NB4 (cell line): ENCODE results near the gene AGAP2.
A peak's percentile ranks its signal among the peaks of the same experiment; 100 is the strongest.

Source experiments
- DNase-seq: peaks from one replicate; pipeline ENCODE4 v3.0.0; 2010; ENCODE audit warnings: low read depth
- H3K4me3 ChIP-seq: one replicate; pipeline ENCODE4 v1.5.1; 2011; ENCODE audit warnings: mild to moderate bottlenecking, low read depth, low read length, moderate library complexity
- MYC ChIP-seq: IDR thresholded peaks from 2 replicates; pipeline ENCODE4 v1.6.1; 2011; ENCODE audit warnings: low read depth, low read length
- POLR2A ChIP-seq: IDR thresholded peaks from 2 replicates; pipeline ENCODE4 v1.6.1; 2011; ENCODE audit warnings: mild to moderate bottlenecking; ENCODE audit not compliant: insufficient read length; ENCODE audit errors: extremely low read depth
- TF ChIP-seq, protein P1 (sequence below): IDR thresholded peaks from one replicate; pipeline ENCODE4 v1.5.1; 2012; ENCODE audit warnings: low read depth, low read length
- TF ChIP-seq, protein P2 (sequence below): IDR thresholded peaks from 2 replicates; pipeline ENCODE4 v1.6.1; 2011; ENCODE audit warnings: low read depth, low read length

The AGAP2 gene

DNA sequence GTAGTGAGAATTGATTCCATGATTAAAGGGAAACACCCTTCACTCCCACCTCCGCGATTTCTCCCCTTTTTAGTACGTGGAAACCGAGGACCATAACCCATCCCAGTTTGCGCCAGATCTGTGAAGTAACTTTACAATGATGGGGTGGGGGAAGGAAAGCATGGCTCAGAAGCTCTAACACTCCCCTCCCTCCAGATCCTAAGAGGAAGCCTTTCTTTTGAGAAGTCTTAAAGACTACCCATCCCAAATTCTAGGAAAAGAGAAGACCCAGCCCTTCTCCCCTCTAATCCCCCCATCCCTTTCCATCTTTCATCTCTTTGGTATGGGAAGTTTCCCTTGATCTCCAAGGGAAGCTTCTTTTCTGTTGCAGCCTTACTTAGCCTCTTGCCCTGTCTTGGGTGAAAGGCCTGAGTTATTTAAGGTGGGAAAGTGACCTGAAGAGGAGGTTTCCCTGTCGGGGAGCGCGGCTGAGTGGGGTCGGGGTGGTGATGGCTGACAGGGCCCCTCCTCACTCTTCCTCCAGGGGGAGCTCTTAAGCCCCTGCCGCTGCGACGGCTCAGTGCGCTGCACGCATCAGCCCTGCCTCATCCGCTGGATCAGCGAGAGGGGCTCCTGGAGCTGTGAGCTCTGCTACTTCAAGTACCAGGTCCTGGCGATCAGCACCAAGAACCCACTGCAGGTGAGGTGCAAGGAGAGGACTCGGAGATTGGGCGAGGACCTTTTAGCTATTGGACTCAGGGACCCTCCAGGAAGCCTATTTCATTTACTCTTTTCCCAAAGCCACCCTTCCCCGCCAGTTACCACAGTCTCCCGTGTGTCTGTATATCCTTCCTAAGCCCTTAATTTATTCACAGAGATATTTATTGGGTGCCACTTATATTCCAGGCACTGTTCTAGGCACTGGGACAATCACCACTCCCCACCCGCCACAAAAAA, 18.1 kb upstream of the AGAP2 start:
- peak; percentile 80 for DNase-seq
- TF ChIP-seq MYC = no peak
- TF ChIP-seq POLR2A = no peak
- TF ChIP-seq, protein P1, sequence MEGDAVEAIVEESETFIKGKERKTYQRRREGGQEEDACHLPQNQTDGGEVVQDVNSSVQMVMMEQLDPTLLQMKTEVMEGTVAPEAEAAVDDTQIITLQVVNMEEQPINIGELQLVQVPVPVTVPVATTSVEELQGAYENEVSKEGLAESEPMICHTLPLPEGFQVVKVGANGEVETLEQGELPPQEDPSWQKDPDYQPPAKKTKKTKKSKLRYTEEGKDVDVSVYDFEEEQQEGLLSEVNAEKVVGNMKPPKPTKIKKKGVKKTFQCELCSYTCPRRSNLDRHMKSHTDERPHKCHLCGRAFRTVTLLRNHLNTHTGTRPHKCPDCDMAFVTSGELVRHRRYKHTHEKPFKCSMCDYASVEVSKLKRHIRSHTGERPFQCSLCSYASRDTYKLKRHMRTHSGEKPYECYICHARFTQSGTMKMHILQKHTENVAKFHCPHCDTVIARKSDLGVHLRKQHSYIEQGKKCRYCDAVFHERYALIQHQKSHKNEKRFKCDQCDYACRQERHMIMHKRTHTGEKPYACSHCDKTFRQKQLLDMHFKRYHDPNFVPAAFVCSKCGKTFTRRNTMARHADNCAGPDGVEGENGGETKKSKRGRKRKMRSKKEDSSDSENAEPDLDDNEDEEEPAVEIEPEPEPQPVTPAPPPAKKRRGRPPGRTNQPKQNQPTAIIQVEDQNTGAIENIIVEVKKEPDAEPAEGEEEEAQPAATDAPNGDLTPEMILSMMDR = peak; percentile 93
- TF ChIP-seq, protein P2, sequence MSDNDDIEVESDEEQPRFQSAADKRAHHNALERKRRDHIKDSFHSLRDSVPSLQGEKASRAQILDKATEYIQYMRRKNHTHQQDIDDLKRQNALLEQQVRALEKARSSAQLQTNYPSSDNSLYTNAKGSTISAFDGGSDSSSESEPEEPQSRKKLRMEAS = no peak
- peak overlapping the region; percentile 36 for H3K4me3 ChIP-seq

DNA sequence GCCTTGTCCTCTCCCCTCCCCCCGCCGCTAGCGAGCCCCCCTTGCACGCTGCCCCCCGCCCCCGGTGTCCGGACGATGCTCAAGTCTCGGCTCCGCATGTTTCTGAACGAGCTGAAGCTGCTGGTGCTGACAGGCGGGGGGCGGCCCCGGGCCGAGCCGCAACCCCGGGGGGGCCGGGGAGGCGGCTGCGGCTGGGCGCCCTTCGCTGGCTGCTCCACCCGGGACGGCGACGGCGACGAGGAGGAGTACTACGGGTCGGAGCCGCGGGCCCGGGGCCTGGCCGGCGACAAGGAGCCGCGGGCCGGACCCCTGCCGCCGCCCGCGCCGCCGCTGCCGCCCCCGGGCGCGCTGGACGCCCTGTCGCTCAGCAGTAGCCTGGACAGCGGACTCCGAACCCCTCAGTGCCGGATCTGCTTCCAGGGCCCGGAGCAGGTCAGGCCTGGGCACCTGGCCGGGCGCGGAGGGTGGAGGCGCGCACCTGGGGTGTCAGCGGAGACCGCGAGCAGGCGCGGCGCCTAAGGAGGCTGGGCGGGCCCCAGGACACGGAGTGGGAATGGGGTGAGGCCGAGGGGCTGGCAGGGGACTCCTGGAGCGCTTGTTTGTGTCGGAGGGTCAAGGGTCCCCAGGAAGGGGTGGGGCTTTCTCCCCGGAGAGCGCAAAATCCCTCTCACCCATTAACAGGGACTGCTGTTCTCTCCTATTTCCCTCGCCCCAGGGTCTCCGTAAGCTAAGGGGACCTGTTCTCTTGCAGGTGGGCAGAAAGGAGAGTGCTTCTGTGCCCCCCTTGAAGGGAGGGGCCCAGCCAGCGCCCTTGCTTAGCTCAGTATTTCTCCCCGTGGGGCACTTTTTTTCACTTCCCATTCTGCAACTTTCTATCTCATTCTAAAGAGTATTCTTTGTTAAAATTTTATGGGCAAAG, 17.2 kb upstream of the AGAP2 start:
- peak overlapping the region; percentile 36 for H3K4me3 ChIP-seq
- no peak for TF ChIP-seq POLR2A
- no peak for TF ChIP-seq MYC
- TF ChIP-seq, protein P2 = no peak
- TF ChIP-seq, protein P1 = no peak
- DNase-seq = peak; percentile 35

DNA sequence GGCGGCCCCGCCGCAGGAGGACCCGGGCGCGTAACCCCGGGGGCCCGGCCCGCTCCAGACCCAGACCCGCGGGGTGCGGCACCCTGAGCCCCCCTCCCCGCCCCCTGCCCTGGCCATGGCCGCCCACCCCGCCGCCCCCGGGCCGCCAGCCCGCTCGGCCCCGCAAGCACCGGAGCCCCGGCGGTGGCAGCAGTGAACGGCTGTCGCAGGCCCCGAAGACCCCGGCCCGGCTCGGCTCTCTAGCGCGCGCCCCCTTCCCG, 16.6 kb upstream of the AGAP2 start:
- H3K4me3 ChIP-seq = no peak overlapping the region
- no peak for DNase-seq
- TF ChIP-seq, protein P1 = no peak
- TF ChIP-seq, protein P2 = no peak
- TF ChIP-seq MYC = no peak
- TF ChIP-seq POLR2A = no peak

DNA sequence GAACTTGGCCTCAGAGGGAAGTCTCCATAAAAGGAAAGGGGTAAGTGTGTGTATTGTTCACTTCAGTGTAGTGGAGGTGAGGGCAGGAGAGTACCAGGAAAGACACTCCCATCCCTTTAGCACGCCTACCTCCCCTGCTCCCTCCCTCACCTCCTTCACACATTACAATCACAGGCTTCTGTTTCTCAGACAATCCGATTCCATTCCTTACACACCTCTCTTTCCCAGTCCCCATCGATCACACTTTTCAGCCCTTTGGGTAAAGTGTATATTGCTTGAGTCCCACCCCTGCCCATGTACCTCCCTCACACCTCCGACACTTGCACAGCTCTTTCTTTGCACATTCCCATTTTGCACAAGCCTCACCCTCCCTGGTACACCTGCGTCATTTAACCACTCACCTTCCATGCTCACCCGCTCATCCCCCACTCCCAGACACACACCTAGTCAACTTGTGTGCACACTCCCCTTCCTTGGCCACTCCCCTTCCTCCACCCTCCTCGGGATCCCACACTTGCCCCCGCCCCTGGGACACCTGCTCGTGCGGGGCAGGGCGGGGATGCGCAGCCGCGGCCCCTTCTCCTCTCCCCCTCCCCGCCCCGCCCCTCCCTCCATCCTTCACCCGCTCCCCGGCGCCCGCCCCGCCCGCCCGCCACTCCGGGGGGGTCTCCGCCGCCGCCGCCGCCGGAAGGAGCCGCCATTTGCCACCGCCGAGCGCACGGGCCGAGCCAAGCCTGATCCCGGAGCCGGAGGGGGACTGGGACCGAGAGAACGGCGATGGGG, 16.1 kb upstream of the AGAP2 start, which contains the start of gene MARCHF9:
MARCHF9 (plus strand) TSS at position 693 of the 783 bp plus-strand sequence. CDS start 426 bp downstream, outside the sequence.
- no peak for TF ChIP-seq MYC
- TF ChIP-seq, protein P2 = no peak
- DNase-seq = peak; percentile 56

DNA sequence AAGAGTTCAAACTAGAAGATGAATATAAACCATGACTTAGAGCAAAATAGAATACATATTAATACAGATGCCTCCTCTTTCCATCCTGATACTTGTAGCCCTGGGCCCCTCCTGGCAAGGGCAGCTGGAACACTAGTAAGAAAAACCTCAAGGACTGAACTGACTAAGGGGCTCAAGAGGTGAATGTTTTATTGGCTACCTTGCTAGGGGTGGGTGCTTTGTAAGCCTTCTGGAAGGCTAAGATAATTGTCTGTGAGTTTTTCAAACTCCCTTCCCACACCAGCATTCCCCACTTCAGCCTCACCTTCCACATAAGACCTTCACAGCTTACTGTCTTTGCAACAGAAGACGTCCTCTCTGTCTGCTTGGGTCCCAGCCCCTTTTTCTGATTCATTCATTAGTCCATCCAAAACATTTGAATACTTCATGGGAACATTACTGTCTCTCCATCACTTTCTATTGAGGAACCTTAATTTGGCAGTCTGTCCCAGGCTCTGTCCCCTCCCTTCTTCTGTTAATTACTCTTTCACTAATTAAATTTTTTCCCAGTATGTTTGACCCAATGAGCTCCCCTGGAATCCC, 15.3 kb upstream of the AGAP2 start:
- H3K4me3 ChIP-seq = no peak overlapping the region
- TF ChIP-seq MYC = no peak
- TF ChIP-seq, protein P1 = no peak
- TF ChIP-seq, protein P2 = no peak
- no peak for TF ChIP-seq POLR2A
- DNase-seq = no peak

More for the DNA sequence above, 16.1 kb upstream of the AGAP2 start, which contains the start of gene MARCHF9:
- peak within 1 kb of the TSS; percentile 36 for H3K4me3 ChIP-seq
